Ammon's horn (tissue), 1 donor: ENCODE data around the gene MEIS1.

ENCODE experiments used
- DNase-seq: peaks from one replicate; pipeline ENCODE4 v3.0.0-alpha.2; 2016; ENCODE audit warnings: low spot score

The MEIS1 gene

DNA sequence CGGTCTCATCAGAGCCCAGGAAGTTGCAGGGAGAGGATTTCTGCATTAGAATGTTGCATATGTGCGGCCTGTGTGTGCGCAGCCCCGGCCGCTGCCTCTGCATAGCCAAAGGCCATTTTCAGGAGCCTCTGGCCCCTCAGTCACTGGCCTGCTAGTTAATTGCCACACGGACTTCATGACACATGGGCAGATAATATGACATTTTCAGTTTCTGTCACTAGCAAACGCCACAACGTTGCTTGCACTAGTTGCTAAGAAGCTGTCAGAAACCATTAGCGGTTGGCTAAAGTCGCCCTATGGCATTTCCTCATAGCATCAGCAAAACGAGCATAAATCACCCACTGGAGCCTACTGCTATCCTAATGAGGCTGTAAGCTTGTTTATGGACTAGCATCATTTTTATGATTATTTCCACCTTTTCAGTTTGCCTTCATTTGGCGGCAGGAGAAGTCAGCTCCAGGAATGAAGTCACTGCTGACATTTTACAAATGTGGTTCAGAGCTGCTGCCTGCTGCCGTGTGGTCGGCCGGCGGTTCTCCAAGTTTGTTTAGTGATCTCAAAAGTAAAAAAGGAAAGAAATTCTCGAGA is 73.7 kb downstream of the MEIS1 start:
- DNase-seq, result no peak

DNA sequence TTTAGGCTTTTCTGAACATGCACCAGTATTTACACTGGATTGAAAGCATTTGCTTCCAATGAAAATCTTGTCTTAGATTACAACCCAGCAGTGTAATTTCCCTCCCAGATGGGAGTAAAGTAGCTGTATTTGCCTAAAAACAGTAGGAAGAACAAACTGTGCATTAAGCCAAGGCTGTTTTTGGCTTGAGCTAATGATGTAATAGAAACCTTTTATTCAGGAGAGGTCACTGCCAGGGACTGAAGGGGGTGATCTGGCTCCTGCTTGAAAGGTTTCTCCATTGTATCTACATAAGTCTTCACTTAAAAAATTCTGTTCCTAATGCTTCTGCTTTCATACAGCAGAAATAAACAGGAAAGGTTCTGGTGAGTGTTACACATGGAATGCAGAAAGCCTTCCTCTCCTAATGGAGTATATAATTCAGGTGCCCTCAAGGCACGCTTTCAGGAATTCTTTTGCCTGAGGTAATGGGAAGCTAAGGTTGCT is 74.4 kb downstream of the MEIS1 start:
- DNase-seq, result no peak

DNA sequence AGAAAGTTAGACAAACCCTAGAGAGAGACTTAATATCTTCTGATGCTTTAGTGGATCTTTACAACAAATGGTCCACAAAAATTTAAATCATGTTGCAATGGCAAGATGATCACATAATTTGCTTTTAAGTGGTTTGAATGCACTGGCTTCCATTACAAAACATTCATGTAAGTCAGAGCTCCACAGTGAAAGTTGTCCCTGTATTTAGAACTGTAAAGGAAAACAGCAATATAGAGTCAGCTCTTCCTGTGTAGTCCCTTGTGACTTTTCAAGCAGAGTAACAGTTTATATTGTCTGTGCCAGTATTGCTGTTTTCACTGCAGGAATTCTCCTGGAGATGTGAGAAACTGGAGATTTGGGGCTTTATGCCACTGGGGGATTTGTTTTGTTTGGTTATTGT is 77.7 kb downstream of the MEIS1 start:
- DNase-seq, result no peak

- no peak for DNase-seq
Observed at GRCh38 chr2:66515743-66516142, 80.8 kb downstream of the MEIS1 start.

DNA sequence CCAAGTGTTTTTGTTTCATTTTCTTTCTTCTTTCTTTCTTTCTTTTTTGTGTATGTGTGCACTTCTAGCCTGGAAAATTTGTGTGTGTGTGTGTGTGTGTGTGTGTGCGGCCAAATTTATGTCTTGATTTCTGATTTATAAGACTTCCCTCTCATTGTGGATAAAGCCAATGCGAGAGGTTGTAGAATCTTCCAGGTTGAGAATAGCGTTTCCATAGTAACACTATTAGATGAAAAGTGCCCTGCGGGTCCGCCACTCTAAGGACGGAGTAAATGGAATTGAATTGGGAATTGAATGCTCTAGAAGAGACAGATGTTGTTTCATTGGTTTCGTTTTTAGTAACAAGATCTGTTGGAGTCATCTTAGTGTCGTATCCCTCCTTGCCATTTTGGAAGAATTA is 81.6 kb downstream of the MEIS1 start:
- no peak for DNase-seq

DNA sequence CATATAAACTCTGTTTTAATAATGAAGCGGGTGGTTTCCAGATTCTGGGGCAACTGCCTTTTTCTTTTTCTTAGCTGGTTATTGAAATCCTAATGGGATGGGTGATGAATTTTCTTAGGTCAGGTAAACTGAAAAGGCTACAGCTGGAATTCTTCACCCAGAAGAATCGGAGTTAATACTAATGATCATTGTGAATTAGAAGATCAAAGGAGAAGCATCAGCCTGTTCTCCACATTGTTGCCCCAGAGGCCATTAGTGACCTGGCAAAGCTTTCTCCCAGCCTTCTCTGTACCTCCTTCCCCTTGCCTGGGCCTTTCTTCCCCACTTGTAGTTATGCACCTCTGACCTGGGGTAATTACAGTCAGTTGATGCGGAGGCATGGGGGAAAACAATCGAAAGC is 82.8 kb downstream of the MEIS1 start:
- no peak for DNase-seq

GRCh38 chr2:66519264-66519843 is 84.4 kb downstream of the MEIS1 start:
- DNase-seq, result no peak

DNA sequence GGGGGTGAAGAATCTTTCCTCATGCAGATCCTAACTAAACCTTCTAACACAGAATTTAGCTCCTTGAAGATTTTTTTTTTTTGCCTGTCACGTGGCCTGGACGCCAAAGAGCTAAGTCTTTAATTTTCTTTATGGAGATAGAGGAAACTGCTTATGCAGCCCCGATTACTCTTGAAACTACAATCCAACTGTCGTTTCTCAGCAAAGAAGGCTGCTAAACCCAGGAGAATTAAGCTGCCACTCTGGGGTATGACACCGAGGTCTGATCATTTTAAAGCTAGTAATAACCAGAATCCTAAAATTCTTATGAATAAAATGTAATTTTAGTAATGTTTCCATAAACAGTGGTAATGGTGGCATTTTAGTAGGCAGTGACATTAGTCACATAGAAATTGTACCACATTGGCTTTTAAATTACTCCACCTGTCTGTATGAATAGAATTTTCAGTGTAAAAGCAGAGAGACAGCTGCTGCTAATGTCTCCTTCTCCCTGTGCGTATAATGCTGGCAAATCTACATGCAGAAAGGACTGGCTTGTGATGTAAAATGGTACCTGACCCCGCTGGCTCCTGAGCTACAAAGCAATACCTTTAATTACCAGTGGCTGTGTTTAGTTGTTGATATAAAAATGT is 86.5 kb downstream of the MEIS1 start:
- DNase-seq, result no peak

DNA sequence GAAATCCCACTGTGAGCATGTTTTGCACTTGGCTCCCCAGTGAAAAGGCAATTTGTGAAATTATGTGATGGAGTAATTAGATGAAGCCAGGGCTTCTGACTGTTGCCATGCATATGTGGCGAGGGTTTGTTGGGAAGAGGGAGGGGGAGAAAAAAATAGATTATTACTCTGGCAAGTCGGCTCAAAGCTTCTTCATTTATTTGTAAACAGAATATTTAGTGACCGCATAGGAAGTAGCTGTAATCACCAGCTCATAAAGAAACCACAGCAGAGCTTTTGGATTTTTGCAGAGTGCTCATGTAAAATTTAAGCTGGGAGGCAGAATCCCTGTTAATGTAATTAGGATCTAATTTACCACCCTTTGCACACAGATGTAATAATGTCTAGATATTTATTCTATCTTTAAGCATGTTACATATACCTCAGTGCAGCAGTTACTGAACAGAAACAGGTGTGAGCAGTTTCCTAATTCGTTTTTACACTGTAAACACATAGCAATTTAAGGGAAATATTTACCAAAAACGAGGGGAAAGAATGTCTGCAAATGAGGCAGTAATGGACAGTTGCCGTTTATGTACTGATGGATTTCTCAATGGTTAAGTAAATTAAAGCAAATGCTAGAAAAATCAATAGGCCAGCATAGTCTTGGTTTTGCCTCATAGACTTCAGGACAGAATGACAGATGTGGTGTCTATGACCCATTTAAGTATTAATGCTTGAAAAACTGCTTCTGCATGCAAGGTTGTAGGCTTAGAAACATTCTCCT is 87.9 kb downstream of the MEIS1 start:
- DNase-seq, result no peak

- DNase-seq, result no peak
Observed at GRCh38 chr2:66523377-66523969, 88.5 kb downstream of the MEIS1 start.

DNA sequence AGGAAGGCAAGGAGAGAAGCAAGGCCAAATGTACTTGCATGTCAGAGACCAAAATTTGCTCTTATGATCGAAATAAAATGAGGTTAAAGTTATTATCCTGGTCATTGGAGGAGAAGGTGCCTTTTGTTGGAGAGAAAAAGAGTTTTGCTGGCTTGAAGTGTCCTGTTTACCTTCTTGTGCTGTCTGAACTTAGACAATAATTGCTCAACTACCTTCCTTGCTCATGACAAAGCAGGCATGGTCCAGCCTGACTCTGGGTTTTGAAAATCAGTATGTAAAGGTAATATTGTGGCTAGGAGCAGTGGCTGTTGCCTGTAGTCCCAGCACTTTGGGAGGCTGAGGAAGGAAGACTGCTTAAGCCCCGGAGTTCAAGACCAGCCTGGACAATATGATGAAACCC is 89.1 kb downstream of the MEIS1 start:
- DNase-seq, result no peak

DNA sequence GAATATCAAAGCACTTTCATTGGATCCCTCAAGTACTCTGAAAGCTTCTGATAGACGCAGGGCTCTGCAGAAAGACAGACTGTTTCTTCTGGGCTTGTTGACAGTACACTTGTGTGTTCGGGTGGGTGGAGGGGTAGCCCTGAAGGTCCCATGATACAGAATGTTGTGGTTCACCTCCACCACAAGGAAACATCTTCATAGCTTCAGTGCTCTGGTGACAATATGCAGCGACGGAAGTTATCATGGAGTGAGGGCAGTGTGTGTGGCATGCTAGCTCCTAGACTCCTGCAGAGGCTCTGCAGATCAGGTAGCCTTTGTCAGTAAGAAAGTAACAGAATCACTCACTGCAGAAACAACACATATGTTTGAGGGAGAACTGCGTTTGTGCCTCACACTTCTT is 90.7 kb downstream of the MEIS1 start:
- DNase-seq, result no peak

- DNase-seq, result no peak
Observed at GRCh38 chr2:66526180-66526579, 91.3 kb downstream of the MEIS1 start.

- no peak for DNase-seq
Observed at GRCh38 chr2:66528974-66529724, 94.2 kb downstream of the MEIS1 start.

- no peak for DNase-seq
Observed at GRCh38 chr2:66530651-66531050, 95.7 kb downstream of the MEIS1 start.

DNA sequence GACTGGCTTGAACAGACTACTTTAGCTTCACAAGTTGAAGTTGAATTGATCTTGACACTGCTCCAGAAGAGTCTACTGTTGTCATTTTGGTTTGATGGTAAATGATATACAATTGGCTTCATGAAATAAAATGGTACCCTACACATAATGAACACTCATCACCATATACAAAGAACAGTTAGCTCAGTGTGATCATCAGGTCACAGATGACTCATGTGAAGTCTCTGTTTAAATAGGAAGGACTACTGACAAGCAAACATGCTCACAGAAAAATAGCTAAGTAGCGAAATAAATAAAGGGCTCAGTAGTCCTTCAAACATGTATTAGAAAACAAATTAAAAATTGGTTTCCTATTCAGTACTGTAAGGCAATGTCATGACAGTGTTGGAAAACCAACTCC is 96.2 kb downstream of the MEIS1 start:
- DNase-seq, result no peak

DNA sequence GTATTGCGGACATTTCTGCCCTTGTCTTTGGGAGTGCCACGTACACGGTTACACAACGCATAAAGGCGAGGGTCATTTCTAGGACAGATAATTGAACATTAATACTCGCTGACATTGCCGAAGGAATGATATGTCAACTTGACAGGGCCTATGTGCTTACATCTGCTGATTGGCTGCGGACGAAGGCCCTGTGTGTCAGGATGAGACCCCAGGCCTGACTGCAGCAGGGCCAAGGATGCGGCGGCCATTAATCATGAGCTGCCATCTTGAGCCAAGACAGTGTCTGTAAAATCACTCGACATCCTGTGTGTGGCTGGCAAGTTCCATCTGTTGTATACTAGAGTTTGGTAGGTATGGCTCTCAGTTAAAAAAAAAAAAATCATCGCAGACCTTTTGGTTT is 96.6 kb downstream of the MEIS1 start:
- DNase-seq, result no peak

- DNase-seq, result peak; percentile 39
Observed at GRCh38 chr2:66532972-66533868, 98.3 kb downstream of the MEIS1 start.

DNA sequence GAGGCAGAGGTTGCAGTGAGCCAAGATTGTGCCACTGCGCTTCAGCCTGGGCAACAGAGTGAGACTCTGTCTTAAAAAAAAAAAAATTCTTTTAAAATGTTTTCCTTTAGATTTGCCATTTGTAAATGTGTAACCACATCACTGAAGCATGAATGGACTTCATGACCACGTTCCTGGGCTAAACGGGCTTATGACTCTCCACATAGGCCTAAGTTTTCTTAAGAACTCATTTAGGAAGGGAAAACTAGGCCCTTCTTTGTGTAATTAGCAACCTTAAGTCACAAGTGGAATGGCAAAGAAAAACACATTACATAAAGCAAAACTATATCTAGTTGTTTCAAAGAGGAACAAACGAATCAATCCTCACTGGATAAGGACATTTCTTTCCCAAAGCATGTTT is 99.5 kb downstream of the MEIS1 start:
- no peak for DNase-seq

- DNase-seq, result no peak
Observed at GRCh38 chr2:66535574-66536289, 100.8 kb downstream of the MEIS1 start.
